NK-92 (cell line): ENCODE data around the gene PEAR1.

Experiments
- DNase-seq: peaks from one replicate; lab custom pipeline; 2025; ENCODE audit not compliant: unreplicated experiment; lab: John Stamatoyannopoulos, UW

Gene PEAR1, protein sequence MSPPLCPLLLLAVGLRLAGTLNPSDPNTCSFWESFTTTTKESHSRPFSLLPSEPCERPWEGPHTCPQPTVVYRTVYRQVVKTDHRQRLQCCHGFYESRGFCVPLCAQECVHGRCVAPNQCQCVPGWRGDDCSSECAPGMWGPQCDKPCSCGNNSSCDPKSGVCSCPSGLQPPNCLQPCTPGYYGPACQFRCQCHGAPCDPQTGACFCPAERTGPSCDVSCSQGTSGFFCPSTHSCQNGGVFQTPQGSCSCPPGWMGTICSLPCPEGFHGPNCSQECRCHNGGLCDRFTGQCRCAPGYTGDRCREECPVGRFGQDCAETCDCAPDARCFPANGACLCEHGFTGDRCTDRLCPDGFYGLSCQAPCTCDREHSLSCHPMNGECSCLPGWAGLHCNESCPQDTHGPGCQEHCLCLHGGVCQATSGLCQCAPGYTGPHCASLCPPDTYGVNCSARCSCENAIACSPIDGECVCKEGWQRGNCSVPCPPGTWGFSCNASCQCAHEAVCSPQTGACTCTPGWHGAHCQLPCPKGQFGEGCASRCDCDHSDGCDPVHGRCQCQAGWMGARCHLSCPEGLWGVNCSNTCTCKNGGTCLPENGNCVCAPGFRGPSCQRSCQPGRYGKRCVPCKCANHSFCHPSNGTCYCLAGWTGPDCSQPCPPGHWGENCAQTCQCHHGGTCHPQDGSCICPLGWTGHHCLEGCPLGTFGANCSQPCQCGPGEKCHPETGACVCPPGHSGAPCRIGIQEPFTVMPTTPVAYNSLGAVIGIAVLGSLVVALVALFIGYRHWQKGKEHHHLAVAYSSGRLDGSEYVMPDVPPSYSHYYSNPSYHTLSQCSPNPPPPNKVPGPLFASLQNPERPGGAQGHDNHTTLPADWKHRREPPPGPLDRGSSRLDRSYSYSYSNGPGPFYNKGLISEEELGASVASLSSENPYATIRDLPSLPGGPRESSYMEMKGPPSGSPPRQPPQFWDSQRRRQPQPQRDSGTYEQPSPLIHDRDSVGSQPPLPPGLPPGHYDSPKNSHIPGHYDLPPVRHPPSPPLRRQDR

DNA sequence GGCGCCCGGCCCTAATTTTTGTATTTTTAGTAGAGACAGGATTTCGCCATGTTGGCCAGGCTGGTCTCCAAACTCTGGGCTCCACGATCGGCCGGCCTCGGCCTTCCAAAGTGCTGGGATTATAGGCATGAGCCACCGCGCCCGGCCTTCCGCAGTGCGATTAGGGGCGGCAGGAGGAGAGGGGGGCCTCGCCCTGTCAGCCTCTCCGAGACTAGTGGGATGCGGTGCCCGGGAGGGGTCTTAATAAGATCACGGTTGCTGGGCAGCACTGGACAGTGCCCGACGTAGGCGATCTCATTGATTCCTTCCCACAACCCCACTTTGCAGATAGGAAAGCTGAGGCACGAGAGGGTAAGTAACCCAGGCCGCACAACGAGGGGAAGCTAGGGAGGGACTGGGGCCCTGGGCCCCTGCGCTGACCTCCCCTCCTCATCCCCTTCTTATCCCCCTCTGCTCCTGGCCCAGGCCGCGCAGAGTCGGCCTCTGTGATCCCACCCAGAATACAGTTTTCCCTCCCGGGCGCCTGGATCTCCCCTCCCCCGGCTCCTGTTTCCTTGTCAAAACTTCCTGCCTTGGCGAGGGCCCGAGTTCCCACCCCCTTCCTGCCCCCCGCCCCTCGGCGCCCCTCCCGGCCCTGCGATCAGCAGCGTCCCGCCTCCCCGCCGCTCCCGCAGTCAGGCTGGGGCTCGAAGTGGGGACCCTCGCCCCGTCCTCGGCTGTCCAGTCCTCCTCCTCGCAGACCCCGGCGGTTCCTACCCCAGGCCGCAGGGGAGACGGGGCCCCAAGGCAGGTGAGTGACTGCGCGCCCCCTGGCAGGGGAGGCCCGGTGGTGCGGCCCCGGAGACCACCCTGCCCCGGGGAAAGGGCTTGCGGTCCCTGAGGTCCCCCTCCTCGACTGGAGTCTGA lies at the start of gene PEAR1:
Gene PEAR1 (plus strand): TSS at position 671 of the 906 bp plus-strand sequence. CDS start 10,209 bp downstream, outside the sequence.
- DNase-seq, result no peak

DNA sequence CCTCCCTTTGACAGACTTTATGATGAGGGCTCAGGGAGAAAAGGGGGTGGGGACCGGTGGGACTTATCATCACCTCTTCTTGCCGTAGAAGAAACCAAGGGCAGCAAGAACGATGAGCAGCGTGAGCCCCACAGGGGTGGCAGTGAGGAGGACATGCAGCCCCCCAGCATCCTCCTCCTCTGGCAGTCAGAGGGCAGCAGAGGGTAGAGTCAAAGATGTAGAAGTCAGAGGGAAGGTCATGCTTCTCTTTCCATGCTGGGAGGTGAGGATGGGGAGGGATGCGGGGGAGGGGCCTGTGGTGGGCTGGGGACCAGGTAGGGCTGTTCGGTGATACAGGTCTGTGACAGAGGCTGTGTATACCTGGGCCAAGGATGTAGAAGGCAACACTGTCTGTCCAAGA lies 49.4 kb upstream of the PEAR1 start:
- no peak for DNase-seq

DNA sequence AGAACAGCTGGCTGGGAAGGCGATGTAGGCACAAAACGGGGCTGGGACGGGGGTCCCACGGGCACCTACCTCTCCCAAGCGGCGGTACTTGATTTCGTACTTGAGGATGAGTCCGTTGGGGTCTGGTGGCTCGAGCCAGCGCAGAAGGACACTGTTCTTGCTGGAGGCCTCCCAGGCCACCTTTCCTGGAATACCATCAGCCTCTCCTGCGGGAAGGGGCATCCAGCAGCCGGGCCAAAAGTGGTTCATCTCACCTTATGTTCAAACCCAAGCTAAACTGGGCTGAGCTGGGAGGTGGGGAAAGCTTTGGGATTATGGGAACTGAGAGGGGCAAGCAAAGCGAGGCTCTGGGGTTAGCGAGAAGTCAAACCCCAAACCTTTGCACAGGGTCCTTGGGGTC lies 48.9 kb upstream of the PEAR1 start:
- no peak for DNase-seq

DNA sequence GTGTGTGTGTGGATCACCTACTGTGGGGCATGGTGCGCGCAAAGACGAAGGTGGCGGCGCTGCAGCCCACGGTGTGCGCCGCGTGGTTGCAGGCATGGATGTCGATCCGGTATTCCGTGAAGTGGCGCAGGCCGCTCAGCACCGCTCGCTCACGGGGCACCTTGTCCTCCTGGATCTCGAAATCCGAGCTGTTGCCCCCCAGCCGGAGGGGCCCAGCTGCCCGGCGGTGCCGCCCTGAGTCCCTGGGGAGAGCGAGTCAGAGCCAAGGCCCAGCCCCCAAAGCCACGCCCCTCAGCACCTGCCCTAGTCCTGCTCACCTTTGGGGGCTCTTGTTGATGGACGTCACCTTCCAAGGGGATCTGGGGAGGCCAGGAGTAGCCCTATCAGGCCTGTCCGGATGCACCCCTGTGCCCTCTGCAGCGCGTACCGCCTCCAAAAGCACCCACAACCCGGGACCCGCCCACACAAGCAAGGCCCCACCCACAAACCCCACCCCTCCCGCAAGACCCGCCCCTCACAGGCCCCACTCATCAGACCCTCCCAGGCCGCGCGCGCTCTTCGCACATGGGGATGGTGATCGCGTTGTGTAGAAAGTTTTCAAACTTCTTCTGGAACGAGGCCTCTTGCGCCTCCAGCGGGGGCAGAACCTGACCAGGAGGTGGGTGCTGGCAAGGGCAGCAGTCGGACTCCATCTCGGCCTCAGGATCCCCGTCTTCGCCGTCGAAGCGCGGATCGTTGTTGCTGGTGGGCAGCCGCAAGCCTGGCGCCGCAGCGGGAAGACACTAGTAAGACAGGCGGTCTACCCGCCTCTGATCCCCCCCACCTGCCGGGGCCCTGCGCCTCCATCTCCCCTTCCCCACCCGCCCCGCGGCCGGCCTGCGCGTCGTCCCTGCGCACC lies 48.2 kb upstream of the PEAR1 start:
- DNase-seq, result no peak

DNA sequence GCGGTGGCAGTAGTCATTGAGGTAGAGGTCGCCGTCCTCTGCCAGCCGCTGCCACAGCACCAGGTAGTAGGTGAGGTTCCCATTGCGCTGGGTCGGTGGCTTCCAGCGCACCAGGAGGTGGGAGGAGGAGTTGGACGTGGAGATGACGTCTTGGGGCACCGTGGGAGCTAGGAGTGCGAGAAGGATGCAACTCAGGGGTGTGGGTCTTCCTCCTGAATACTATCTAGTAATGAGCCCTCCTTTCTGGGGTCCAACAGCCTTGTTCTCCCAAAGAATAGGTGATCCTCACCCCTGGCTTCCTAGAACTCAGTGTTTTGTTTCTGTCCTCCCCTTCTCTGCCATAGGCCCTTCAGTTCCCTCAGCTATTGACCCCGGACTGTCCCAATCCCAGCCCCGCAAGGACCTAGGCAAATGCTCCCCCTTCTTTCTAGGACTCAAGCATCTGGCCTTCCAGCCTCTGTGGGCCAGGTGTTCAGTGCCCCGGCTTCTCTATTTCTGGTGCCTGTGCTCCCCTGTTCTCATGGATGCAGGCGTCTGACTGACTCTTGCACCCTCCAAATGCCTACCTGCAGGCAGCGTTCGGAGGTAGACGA lies 47.5 kb upstream of the PEAR1 start:
- DNase-seq, result no peak

DNA sequence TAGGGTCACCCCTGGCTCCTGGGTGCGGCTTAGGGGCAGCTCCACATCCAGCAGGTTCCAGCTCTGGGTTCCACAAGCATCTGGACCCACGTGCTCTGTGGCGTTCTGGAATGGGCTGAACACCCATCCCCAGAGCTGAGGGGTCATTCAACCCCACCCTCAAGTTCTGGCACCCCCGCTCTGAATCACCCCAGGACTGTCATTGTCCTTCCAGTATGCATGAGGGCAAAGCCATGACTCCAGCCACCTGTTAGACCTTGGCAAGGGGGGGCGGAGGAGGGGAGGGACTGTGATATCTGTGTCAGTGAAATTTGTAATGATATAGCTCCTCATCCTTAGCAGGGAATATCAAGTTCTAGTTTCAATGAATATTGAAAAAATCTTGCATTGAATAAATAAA lies 46.9 kb upstream of the PEAR1 start:
- no peak for DNase-seq

DNA sequence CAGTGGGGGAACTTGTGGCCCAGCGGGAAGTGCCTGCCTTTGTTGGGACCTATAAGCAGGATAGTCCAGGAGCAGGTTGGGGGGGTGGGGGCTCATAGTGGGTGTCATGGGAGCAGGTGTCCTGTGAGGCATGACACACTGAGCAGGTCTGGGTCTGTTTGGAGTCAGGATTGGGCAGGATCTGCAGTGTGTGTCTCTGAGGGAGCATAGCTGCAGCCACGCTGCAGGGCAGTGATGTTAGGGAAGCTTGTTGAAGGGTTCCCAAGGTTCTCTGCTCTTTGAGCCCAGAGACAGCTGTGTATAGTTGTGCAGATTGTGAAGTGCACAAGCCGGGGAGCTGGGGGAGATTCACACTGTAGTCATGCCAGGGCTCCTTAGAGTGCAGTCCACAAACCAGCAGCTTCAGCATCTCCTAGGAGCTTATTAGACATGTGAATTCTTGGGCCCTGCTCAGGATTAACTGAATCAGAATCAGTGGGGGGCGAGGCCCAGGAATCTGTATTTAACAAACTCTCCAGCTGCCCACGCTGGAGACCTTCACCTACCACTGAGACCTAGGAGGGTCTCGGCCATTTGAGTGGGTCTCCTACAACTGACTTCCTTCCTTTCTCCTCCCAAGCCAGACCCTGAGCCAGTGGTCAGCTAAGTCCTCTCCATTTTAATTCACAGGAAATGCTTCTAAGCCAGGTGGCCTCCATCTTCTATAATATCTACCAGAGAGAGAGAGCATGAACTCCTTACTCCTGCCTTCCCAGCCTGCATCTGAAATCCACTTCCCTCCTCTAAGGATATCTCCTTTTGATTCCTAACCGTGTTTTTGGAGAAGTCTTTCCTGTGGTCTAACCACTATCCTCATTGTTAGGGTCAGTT lies 45.7 kb upstream of the PEAR1 start:
- DNase-seq, result no peak

DNA sequence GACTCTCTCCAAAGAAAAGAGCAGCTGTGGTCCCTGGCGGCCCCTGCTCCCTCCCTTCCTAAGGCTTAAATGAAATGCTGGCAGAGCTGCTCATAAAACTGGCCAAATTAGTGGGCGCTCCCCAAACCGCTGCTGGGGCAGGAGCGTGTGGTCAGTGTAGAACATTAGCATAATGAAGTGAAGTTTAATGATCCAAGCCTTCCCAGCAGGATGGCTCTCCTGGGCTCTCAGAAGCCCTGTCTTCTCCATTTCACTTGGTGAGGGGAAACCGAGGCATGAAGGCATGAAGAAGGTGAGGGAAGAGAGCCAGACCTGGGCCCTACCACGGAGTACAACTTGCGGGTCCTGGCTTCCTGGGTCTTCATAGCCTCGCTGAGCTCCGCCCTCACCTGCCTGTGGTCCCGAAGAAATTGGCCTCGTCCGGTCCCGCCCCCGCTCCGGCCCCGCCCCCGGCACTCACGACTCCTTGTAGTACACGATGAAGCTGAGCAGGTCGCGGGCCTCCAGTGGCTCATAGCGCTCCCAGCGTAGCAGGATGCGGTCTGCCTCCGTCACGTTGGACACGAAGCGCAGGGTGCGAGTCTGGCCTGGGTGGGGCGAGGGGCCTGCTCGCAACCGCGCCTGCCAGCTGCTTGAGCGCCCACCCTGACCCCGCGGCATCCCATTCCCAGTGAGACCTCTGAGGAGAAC lies 44.9 kb upstream of the PEAR1 start:
- DNase-seq, result no peak

DNA sequence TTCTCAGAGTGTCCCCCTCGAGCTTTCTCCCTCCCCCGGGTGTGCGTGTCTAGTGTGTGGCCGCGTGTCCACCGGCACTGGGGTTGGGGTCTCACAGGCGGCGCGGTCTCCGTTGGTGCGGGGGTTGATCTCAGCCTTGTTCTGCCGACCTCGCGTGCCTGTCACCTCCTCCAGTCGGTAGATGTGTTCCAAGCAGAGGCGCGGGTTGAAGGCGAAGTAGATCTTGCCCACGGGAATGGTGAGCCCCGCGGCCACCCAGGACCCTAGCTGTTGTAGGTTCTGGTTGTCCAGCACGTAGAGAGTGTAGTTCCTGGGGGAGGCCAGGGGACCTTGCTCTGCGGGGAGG lies 44.4 kb upstream of the PEAR1 start:
- DNase-seq, result no peak

DNA sequence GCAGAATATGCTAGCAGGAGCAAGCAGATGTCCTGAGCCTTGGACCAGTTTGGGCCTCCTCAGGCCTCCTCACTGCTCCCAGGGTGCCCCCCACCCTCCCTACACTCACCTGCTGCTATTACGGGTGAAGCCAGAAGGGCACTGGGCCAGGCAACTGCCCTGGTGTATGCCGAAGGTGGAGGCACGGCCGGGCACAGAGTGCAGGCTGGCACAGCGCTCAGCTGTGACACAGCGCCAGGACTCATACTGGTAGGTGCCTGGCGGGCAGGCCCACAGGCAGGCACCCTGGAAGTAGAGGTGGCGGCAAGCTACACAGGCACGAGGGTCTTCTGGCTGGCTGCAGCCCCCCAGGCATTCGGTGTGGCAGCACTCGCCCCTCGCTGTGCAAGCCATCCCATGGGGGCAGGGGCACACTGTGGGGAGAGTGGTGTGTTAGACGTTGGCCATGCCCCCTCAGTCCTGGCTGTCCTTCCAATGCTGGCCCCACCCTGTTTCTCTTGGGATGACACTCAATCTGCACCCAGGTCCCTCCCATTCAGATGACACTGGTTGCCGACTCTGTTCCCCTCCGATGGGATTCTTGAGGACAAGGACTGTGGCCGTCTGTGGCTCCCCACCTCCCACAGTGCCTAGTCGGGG lies 41.6 kb upstream of the PEAR1 start:
- DNase-seq, result no peak

DNA sequence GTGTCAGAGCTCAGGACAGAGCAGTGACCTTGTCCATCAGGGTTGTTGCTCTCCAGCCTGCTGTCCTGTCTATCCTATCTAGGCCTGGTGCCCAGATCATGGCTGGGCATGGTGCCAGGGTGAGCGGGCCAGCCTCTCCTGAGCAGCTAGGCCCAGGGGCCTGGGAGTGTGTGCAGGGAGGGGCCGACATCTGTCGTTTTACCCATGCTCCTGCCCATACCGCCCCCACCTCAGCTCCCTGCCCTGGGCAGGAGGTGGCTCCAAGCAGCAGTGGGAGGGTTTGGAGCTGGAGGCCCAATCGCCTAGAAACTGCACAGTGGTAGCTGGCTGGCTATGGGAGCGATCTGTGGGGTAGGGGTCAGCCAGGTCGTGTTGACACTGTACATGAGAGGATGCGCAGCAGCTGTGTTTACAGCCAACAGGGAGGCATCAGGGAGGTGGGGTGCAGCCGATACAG lies 41.1 kb upstream of the PEAR1 start:
- no peak for DNase-seq

DNA sequence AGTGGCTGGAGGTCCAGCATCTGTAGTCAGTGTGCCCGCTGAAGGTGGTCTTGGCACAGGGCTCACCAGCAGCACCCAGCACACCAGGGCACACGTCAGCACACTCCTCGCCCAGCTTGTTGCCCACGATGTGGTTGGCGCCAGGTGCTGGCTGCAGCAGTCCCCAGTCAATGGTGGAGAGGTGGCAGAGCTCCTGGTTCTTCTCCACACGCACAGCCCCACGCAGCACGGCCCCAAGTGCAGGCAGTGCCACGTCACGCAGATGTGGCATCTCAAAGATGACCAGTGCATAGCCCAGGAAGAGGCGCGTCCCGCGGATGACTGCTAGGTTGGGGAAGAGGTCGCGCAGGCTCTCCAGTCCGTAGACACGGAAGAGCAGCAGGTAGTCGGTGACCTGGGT lies 39.8 kb upstream of the PEAR1 start:
- no peak for DNase-seq

DNA sequence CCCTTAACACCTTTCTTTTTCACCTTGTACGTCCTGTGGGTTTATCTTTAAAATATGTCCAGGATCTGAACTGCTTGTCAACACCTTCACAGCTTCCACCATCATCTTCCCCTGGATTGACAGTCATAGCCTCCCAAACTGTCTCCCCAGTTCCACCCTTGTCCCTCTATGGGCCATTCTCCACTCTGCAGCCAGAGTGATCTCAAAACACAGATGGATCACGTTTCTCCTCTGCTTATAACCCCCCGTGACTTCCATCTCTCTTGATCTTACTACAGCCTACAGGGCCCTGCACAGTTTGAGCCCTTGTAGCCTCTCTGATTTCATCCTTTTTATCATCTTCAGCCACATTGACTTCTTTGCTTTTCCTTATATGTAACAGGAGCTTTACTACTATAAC lies 38.9 kb upstream of the PEAR1 start:
- no peak for DNase-seq

DNA sequence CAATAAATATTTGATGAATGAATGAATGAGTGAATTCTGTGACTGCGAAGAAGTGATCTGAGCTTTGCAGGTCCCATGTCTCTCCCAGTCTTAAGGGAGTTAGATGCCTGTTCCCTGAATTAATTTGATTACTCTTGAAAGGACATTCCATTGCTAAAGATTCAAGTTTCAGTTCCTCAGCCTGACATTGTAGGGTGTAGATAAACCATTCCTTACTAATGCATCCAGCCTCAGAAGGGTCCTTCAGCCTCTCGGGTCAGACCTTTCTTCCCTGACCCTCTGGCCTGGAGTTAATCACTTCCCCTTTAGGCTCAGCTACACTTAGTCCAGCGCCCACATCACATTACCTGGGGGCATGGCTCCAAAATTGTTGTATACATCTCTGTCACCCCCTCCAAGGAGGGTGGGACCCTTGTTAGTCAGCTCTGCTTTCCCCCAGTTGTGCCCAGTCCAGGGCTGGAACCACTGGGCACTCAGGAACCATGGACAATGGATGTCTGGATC lies 37.2 kb upstream of the PEAR1 start:
- DNase-seq, result no peak

DNA sequence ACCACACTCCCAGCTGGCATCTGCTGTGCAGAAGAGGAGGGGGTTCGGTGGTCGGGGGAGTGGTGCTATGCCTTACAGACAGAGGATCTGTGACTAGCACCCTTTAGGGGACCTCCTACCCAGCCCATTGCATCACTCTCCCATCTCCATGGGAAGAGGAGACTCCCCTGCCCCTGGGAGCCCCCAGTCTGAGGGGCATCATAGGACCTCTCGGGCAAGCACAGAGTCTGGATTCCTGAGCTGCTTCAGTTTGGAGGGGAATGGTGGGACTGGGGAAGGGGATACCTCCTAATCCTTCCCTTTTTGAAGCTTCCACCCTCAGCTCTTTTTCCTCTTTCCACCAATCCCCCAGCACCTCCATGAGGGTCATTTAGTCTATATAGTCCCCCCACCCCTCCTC lies 36.0 kb upstream of the PEAR1 start:
- DNase-seq, result no peak

DNA sequence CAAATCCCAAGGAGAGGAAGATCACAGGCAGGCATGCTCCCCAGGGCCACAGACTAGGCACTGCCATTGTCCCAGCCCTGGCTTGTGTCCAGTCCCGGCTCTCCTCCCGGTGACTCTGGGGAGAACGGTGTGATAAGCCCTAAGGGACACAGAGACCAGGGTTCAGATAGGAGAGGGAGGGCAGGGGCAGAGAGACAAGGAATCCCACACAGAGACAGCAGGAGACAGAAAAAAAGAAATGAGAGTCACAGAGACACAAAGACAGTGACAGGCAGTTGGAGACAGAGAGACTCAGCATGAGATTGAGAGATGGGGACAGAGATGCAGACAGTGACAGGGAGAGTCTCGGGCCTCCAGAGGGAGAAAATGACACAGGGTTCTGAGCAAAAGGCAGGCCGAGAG lies 35.0 kb upstream of the PEAR1 start:
- DNase-seq, result no peak

DNA sequence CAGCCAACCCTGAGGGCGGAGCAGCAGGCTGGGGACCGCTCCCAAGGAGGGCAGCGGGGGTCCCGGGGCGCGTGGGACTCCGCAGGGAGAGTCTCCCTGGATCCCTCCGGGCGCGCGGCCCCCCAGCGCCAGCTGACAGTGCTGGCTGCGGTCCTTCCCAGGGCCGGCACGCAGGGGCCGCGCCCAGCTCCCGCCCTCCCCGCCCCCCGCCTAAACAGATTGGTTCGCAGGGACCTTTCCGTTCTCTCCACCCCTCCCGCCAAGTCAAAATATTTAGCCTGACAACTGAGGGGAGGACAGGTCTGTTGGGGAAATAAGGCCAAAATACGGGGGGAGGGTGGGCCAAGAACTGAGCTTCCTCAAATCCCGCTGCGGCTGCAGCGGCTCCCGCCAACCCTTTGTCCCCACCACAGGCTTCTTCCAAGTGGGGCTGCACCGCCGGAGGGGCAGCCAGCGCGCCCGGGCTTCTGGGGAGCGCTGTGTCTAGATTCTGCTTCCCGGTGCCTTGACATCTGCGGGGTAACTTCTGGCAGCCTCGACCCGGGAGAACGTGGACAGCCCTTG lies 34.5 kb upstream of the PEAR1 start, which contains the start of gene INSRR:
Gene INSRR (minus strand): TSS at position 159 of the 564 bp plus-strand sequence. CDS start 496 bp downstream, outside the sequence.
- no peak for DNase-seq
